Upper lobe of left lung (tissue), 6 donors: Measurements from ENCODE around the gene NPDC1. TPM values are rescaled to one million over a fixed set of nuclear protein-coding genes. Genes with fewer than 3 reads are reported as not detected.

ENCODE experiments used
- ATAC-seq, 2 donors: fragments of 200-7000 bp; cut with Tn5 transposase; one replicate each; pipeline ENCODE4 v1.9.1; 2022; ENCODE audit warnings: mild to moderate bottlenecking in 2 of 2, moderate library complexity in 2 of 2; ENCODE audit not compliant: low FRiP score in 2 of 2
- DNase-seq, 2 donors: peaks; one replicate each; pipeline ENCODE4 v3.0.0-alpha.2; 2019 to 2020
- H3K27ac ChIP-seq, 4 donors: fragments of 200-600 bp; sonication (generic); one replicate each; pipeline ENCODE4 v1.5.1; 2016 to 2019
- H3K27me3 ChIP-seq, 4 donors: fragments of 200-600 bp; sonication (generic); one replicate each; pipeline ENCODE4 v1.5.1; 2017 to 2019
- H3K36me3 ChIP-seq, 4 donors: fragments of 200-600 bp; sonication (generic); one replicate each; pipeline ENCODE4 v1.5.1; 2016 to 2019
- H3K4me1 ChIP-seq, 4 donors: fragments of 200-600 bp; sonication (generic); one replicate each; pipeline ENCODE4 v1.5.1; 2018 to 2019
- H3K4me3 ChIP-seq, 4 donors: fragments of 200-600 bp; sonication (generic); one replicate each; pipeline ENCODE4 v1.5.1; 2017 to 2019; ENCODE audit warnings: mild to moderate bottlenecking in 2 of 4, moderate library complexity in 1 of 4
- H3K9me3 ChIP-seq, 4 donors: fragments of 200-600 bp; sonication (generic); one replicate each; pipeline ENCODE4 v1.5.1; 2018 to 2019
- EP300 ChIP-seq, 4 donors: sonication (generic); formaldehyde crosslinking; IDR thresholded peaks; one replicate each; pipeline ENCODE4 v1.5.1; 2017; ENCODE audit warnings: antibody characterized with exemption in 4 of 4, control low read depth in 2 of 4
- POLR2A ChIP-seq, 4 donors: fragments of 450-650 bp; IDR thresholded peaks; one replicate each; pipeline ENCODE4 v1.5.1; 2016 to 2017; ENCODE audit warnings: antibody characterized with exemption in 4 of 4, mild to moderate bottlenecking in 2 of 4
- POLR2AphosphoS5 ChIP-seq, 2 donors: sonication (generic); formaldehyde crosslinking; IDR thresholded peaks; one replicate each; pipeline ENCODE4 v1.5.1; 2017; ENCODE audit warnings: antibody characterized with exemption in 2 of 2
- WGBS, 2 donors: methylation state at CpG; one replicate each; pipeline ENCODE4 v1.1.5; 2017 to 2018; 5-methylcytosine and 5-hydroxymethylcytosine counted together
- total RNA-seq, 6 donors: library from RNA; depleted of rRNA in 4 of 6; stranded (reverse); fragments of >200 nt in 4 of 6; gene quantifications; one replicate each; pipeline versions ENCODE4 v1.1.0 to v1.2.1, GENCODE V29; 2016 to 2021
- TF ChIP-seq, protein P1 (sequence below), 6 experiments: fragments of 450-650 bp in 4 of 6; fragments of 200-600 bp in 2 of 6; sonication (generic) in 2 of 6; IDR thresholded peaks; one replicate each; pipeline ENCODE4 v1.5.1; 2016 to 2019; ENCODE audit warnings: antibody characterized with exemption in 6 of 6
- donor health status: DM: no; HTN: no; CAD: no; lungs with moderate emphysema.
- donor health status: DM: no; HTN: yes; CAD: no; lungs with severe emphysema.

Gene NPDC1
- total RNA-seq, 6 donors from 2014 or later, result 26.7 to 199 (median 73.2) TPM

DNA sequence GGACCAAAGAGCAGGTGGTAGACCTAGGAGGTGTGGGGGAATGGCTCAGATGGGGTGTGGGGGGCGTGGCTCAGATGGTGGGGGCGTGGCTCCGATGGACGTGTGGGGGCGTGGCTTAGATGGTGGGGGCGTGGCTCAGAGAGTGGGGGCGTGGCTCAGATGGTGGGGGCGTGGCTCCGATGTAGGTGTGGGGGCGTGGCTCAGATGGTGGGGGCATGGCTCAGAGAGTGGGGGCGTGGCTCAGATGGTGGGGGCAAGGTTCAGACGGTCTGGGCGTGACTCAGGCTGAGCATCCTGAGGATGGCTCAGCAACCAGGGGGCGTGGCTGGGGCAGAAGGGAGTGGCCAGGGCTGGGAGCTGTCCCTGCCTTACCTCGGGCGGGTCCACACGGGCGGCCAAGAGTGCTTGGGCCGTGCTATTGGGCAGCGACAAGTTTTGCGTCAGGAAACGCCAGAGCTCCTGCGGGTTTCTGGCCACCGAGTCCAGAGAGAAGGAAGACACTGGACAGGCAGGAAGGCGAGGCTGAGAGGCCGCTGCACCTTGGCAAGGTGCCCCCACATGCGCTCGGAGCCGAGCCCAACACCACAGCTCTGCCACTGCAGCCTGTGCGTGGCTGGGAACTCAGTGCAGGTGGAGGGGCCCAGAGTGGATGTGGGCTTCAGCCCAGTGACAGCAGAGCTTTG lies 23.9 kb downstream of the NPDC1 start:
- Histone ChIP-seq H3K4me3 (no peak overlapping the region), H3K4me1 (peaks cover under 1 to 12% (median 5%) of the 10 kb centered on the region in 4 donors), H3K9me3 (no peaks in the 10 kb centered on the region), H3K27ac (no peak overlapping the region), H3K36me3 (peaks cover 0 to 18% (median 8%) of the 10 kb centered on the region in 4 donors), H3K27me3 (no peaks in the 10 kb centered on the region)
- ATAC-seq, result peak; percentile 12 to 58
- 77% methylated on average over 18 to 20 of the region's 30 CpGs for WGBS, 2 donors
- peak; percentile 42 to 84 for DNase-seq
- TF ChIP-seq POLR2AphosphoS5 (IDR thresholded peaks at IDR 0.05), result no peak
- TF ChIP-seq EP300 (IDR thresholded peaks at IDR 0.05), result no peak
- no peak for TF ChIP-seq POLR2A (IDR thresholded peaks at IDR 0.05)
- TF ChIP-seq, protein P1, sequence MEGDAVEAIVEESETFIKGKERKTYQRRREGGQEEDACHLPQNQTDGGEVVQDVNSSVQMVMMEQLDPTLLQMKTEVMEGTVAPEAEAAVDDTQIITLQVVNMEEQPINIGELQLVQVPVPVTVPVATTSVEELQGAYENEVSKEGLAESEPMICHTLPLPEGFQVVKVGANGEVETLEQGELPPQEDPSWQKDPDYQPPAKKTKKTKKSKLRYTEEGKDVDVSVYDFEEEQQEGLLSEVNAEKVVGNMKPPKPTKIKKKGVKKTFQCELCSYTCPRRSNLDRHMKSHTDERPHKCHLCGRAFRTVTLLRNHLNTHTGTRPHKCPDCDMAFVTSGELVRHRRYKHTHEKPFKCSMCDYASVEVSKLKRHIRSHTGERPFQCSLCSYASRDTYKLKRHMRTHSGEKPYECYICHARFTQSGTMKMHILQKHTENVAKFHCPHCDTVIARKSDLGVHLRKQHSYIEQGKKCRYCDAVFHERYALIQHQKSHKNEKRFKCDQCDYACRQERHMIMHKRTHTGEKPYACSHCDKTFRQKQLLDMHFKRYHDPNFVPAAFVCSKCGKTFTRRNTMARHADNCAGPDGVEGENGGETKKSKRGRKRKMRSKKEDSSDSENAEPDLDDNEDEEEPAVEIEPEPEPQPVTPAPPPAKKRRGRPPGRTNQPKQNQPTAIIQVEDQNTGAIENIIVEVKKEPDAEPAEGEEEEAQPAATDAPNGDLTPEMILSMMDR (IDR thresholded peaks at IDR 0.05), result no peak

GRCh38 chr9:137021568-137021978 lies 24.4 kb downstream of the NPDC1 start:
- H3K27me3 ChIP-seq, result no peaks in the 10 kb centered on the region
- no peak for TF ChIP-seq EP300 (IDR thresholded peaks at IDR 0.05)
- TF ChIP-seq POLR2AphosphoS5 (IDR thresholded peaks at IDR 0.05), result no peak
- TF ChIP-seq, protein P1 (IDR thresholded peaks at IDR 0.05), result no peak
- no peak for TF ChIP-seq POLR2A (IDR thresholded peaks at IDR 0.05)
- peaks cover 0 to 7% (median 0%) of the 10 kb centered on the region in 4 donors for H3K4me1 ChIP-seq
- no peak overlapping the region for H3K27ac ChIP-seq
- H3K36me3 ChIP-seq, result peaks cover 0 to 23% (median 13%) of the 10 kb centered on the region in 4 donors
- no peak overlapping the region for H3K4me3 ChIP-seq
- WGBS, 2 donors, result 95 to 100% methylated on average over 1 to 6 of the region's 6 CpGs
- ATAC-seq (no peak), DNase-seq (no peak)
- no peaks in the 10 kb centered on the region for H3K9me3 ChIP-seq

DNA sequence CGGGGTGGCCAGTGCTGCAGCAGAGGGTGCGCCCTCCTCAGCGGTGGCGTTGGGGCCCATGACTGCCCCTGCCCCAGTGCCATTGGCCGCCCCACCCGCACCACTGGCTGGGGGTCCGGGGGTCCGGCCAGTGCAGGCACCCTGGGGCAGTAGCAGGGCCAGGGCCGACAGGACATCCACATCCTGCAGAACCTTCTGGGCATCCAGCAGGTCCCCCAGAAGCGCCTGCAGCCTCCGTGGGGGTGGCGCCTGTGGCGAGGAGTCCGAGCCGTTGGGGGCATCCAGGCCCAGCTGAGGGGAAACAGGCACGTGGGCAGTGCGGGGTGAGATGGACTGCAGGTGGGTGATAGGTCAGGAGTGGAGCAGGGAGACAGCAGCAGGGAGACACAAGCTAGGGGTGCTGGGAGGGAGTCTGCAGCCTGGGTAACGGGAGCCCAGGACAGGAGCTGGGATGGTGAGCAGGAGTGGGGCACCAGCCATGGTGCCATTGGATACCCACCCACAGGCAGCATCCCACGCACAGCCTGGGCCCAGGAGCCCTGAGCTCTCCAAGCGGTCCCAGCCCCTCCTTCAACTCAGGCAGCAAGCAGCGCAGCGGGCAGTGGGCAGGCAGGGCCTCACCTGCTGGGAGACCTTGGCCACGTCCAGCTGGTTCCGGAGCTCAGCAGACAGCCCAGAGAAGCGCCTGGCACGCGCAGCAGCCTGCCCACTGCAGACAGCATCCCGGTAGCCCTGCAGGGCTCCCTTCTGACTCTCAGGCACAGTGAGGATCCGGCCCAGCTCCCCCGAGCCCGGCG lies 25.0 kb downstream of the NPDC1 start:
- DNase-seq (peak in 1 of 2 donors; percentile 81), ATAC-seq (no peak)
- Histone ChIP-seq H3K4me1 (peaks cover 0 to under 1% (median 0%) of the 10 kb centered on the region in 4 donors), H3K27me3 (no peaks in the 10 kb centered on the region), H3K9me3 (no peaks in the 10 kb centered on the region), H3K27ac (no peak overlapping the region), H3K36me3 (peaks cover 0 to 29% (median 17%) of the 10 kb centered on the region in 4 donors), H3K4me3 (no peak overlapping the region)
- TF ChIP-seq EP300 (IDR thresholded peaks at IDR 0.05) (no peak), POLR2AphosphoS5 (IDR thresholded peaks at IDR 0.05) (no peak), POLR2A (IDR thresholded peaks at IDR 0.05) (no peak)
- TF ChIP-seq, protein P1 (IDR thresholded peaks at IDR 0.05), result no peak
- 94 to 96% methylated on average over 8 to 21 of the region's 32 CpGs for WGBS, 2 donors

- Histone ChIP-seq H3K9me3 (no peaks in the 10 kb centered on the region), H3K27me3 (no peaks in the 10 kb centered on the region), H3K36me3 (peaks cover 0 to 37% (median 24%) of the 10 kb centered on the region in 4 donors), H3K4me1 (no peaks in the 10 kb centered on the region), H3K4me3 (no peak overlapping the region), H3K27ac (no peak overlapping the region)
- TF ChIP-seq POLR2AphosphoS5 (IDR thresholded peaks at IDR 0.05) (no peak), POLR2A (IDR thresholded peaks at IDR 0.05) (no peak), EP300 (IDR thresholded peaks at IDR 0.05) (no peak)
- TF ChIP-seq, protein P1 (IDR thresholded peaks at IDR 0.05), result no peak
- DNase-seq, result peak in 1 of 2 donors; percentile 67
- no peak for ATAC-seq
- WGBS, 2 donors, result 94 to 95% methylated on average over 23 to 34 of the region's 34 CpGs
Measured at GRCh38 chr9:137019891-137020683, 25.9 kb downstream of the NPDC1 start.
